Kidney epithelial cell (primary cell): ENCODE results near the gene QRFP. TPM values are rescaled to one million over a fixed set of nuclear protein-coding genes. Genes with fewer than 3 reads are reported as not detected.

ENCODE experiments used
- DNase-seq: peaks from one replicate; pipeline ENCODE4 v3.0.0-alpha.2; 2010; ENCODE audit warnings: low read depth
- H3K27me3 ChIP-seq: 2 replicates; pipeline ENCODE4 v1.6.0; 2011; ENCODE audit warnings: low read length; ENCODE audit not compliant: control insufficient read depth, insufficient read depth
- H3K36me3 ChIP-seq: 2 replicates; pipeline ENCODE4 v1.5.1; 2011; ENCODE audit warnings: low read length; ENCODE audit not compliant: control insufficient read depth, insufficient read depth
- H3K4me3 ChIP-seq: 2 replicates; pipeline ENCODE4 v1.5.1; 2011; ENCODE audit warnings: low read depth, mild to moderate bottlenecking, control low read depth, low read length
- CTCF ChIP-seq: IDR thresholded peaks from 2 replicates; pipeline ENCODE4 v1.5.1; 2011; ENCODE audit warnings: mild to moderate bottlenecking, moderate library complexity, low read length, control low read depth, inconsistent platforms; ENCODE audit not compliant: insufficient read depth, poor library complexity, severe bottlenecking
- total RNA-seq: library from RNA; depleted of rRNA; stranded (reverse); fragments of >200 nt; gene quantifications from 2 replicates; pipeline ENCODE4 v1.2.3, GENCODE V29; 2015

Gene QRFP
- total RNA-seq, 1 donor from 2014 or later, result not detected

- peak; percentile 90 for DNase-seq
- Histone ChIP-seq H3K4me3 (no peak overlapping the region), H3K27me3 (no peaks in the 10 kb centered on the region), H3K36me3 (no peaks in the 10 kb centered on the region)
- peak; percentile 21 for TF ChIP-seq CTCF
These were observed 49.0 kb downstream of the QRFP start for GRCh38 chr9:130847306-130848217.

GRCh38 chr9:130846487-130847305 lies 49.9 kb downstream of the QRFP start:
- no peak for TF ChIP-seq CTCF
- H3K4me3 ChIP-seq, result no peak overlapping the region

GRCh38 chr9:130845901-130846481 lies 50.6 kb downstream of the QRFP start:
- H3K4me3 ChIP-seq, result no peak overlapping the region
- no peaks in the 10 kb centered on the region for H3K36me3 ChIP-seq
- H3K27me3 ChIP-seq, result no peaks in the 10 kb centered on the region
- no peak for TF ChIP-seq CTCF
- DNase-seq, result no peak

More at GRCh38 chr9:130846487-130847305, 49.9 kb downstream of the QRFP start:
- H3K27me3 ChIP-seq, result no peaks in the 10 kb centered on the region
- DNase-seq, result no peak
- H3K36me3 ChIP-seq, result no peaks in the 10 kb centered on the region

GRCh38 chr9:130845254-130845653 lies 51.4 kb downstream of the QRFP start:
- no peak for TF ChIP-seq CTCF
- no peaks in the 10 kb centered on the region for H3K36me3 ChIP-seq
- DNase-seq, result no peak
- H3K4me3 ChIP-seq, result no peak overlapping the region
- no peaks in the 10 kb centered on the region for H3K27me3 ChIP-seq

GRCh38 chr9:130844044-130844451 lies 52.6 kb downstream of the QRFP start:
- Histone ChIP-seq H3K4me3 (no peak overlapping the region), H3K36me3 (no peaks in the 10 kb centered on the region), H3K27me3 (no peaks in the 10 kb centered on the region)
- no peak for TF ChIP-seq CTCF
- DNase-seq, result no peak
